HepG2 (cell line): ENCODE data around the gene WASHC3. TPM values are rescaled to one million over a fixed set of nuclear protein-coding genes. Genes with fewer than 3 reads are reported as not detected.

ENCODE experiments used
- CCDC6 ChIP-seq: sonication (generic); formaldehyde crosslinking; IDR thresholded peaks from 2 replicates; pipeline ENCODE4 v1.8.1; 2022; ENCODE audit warnings: mild to moderate bottlenecking, missing genetic modification reagents, moderate library complexity
- ISL2 ChIP-seq: sonication (generic); formaldehyde crosslinking; IDR thresholded peaks from 2 replicates; pipeline ENCODE4 v1.5.0; 2020; ENCODE audit warnings: missing genetic modification reagents
- PAF1 ChIP-seq: IDR thresholded peaks from 2 replicates; pipeline ENCODE4 v1.6.1; 2016; ENCODE audit warnings: missing genetic modification reagents, missing compliant biosample characterization
- PATZ1 ChIP-seq: sonication (generic); formaldehyde crosslinking; IDR thresholded peaks from 2 replicates; pipeline ENCODE4 v1.4.0; 2020; ENCODE audit warnings: missing genetic modification reagents
- PCBP2 ChIP-seq: fragments of 200-400 bp; formaldehyde crosslinking; optimal IDR thresholded peaks from 2 replicates; pipeline ENCODE3; 2018; ENCODE audit warnings: low read length, low read depth; ENCODE audit not compliant: poor library complexity, severe bottlenecking
- SNAPC5 ChIP-seq: sonication (generic); formaldehyde crosslinking; IDR thresholded peaks from 2 replicates; pipeline ENCODE4 v1.8.1; 2023; ENCODE audit warnings: mild to moderate bottlenecking, missing genetic modification reagents, borderline replicate concordance
- ZEB1 ChIP-seq: IDR thresholded peaks from 2 replicates; pipeline ENCODE4 v1.6.1; 2012; ENCODE audit warnings: mild to moderate bottlenecking, low read depth, inconsistent platforms; ENCODE audit not compliant: insufficient replicate concordance
- ZKSCAN1 ChIP-seq: fragments of 150-350 bp; IDR thresholded peaks from 2 replicates; pipeline ENCODE4 v1.6.1; 2014; ENCODE audit warnings: low read length
- ZNF12 ChIP-seq: sonication (generic); formaldehyde crosslinking; IDR thresholded peaks from 2 replicates; pipeline ENCODE4 v1.5.0; 2020; ENCODE audit warnings: missing genetic modification reagents
- ZNF18 ChIP-seq: sonication (generic); formaldehyde crosslinking; IDR thresholded peaks from 2 replicates; pipeline ENCODE4 v1.8.0; 2022; ENCODE audit warnings: mild to moderate bottlenecking, missing genetic modification reagents; ENCODE audit not compliant: insufficient replicate concordance
- ZNF446 ChIP-seq: sonication (generic); formaldehyde crosslinking; IDR thresholded peaks from 2 replicates; pipeline ENCODE4 v1.5.0; 2020; ENCODE audit warnings: mild to moderate bottlenecking, missing genetic modification reagents
- ZNF777 ChIP-seq: sonication (generic); formaldehyde crosslinking; IDR thresholded peaks from 2 replicates; pipeline ENCODE4 v1.4.0; 2020; ENCODE audit warnings: missing genetic modification reagents
- ZNF883 ChIP-seq: sonication (generic); formaldehyde crosslinking; IDR thresholded peaks from 2 replicates; pipeline ENCODE4 v1.5.1; 2020; ENCODE audit warnings: mild to moderate bottlenecking, missing genetic modification reagents; ENCODE audit errors: not compliant biosample characterization
- polyA plus RNA-seq, 8 experiments: library from polyadenylated mRNA; depleted of rRNA in 3 of 8; stranded (reverse) in 7 of 8; unstranded in 1 of 8; fragments of >200 nt; fragmentation: Illumina TruSeq in 4 of 8; extraction: Trizol in 4 of 8; gene quantifications; 2 replicates each; pipeline versions ENCODE4 v1.2.1 to v1.2.3, GENCODE V29; 2011 to 2016; ENCODE audit warnings: low read depth in 4 of 8, missing spikeins in 1 of 8, mixed read lengths in 1 of 8; ENCODE audit not compliant: insufficient read depth in 1 of 8
- total RNA-seq, 5 experiments: library from RNA; depleted of rRNA; stranded (reverse); fragments of >200 nt; fragmentation: Illumina TruSeq; extraction: Trizol; gene quantifications; 2 replicates each; pipeline ENCODE4 v1.2.3, GENCODE V29; 2016; ENCODE audit warnings: low read depth in 1 of 5
- TF ChIP-seq, protein P1 (sequence below): sonication (generic); formaldehyde crosslinking; IDR thresholded peaks from 2 replicates; pipeline ENCODE4 v1.8.1; 2023; ENCODE audit warnings: mild to moderate bottlenecking, inconsistent platforms, moderate library complexity, missing genetic modification reagents, borderline replicate concordance
- TF ChIP-seq, protein P2 (sequence below): sonication (generic); formaldehyde crosslinking; IDR thresholded peaks from 2 replicates; pipeline ENCODE4 v1.8.1; 2022; ENCODE audit warnings: low read depth, mild to moderate bottlenecking, missing genetic modification reagents
- TF ChIP-seq, protein P3 (sequence below): sonication (generic); formaldehyde crosslinking; conservative IDR thresholded peaks from 2 replicates; pipeline ENCODE4 v1.4.0; 2020; ENCODE audit warnings: missing genetic modification reagents
- TF ChIP-seq, protein P4 (sequence below): IDR thresholded peaks from 2 replicates; pipeline ENCODE4 v1.6.1; 2016; ENCODE audit warnings: low read depth, control low read depth
- TF ChIP-seq, protein P5 (sequence below): sonication (generic); formaldehyde crosslinking; IDR thresholded peaks from 2 replicates; pipeline ENCODE4 v1.4.0; 2020; ENCODE audit warnings: missing genetic modification reagents, mild to moderate bottlenecking, borderline replicate concordance

Gene WASHC3
- total and polyA plus RNA-seq, 2 of the 13 experiments (the other 11 are each of a cell fraction or from before 2014, with no cell fraction given), result 32.7 to 47.3 TPM

GRCh38 chr12:102059343-102059742, 2.4 kb downstream of the WASHC3 start (continued):
- TF ChIP-seq CCDC6 (CRISPR knock-in tag) (no peak), ZNF18 (CRISPR knock-in tag) (no peak), PATZ1 (CRISPR knock-in tag) (0 out of 2 replicates have a peak, but pooled peaks have one; percentile 14), ZNF777 (no peak), ZNF883 (CRISPR knock-in tag) (no peak), PAF1 (CRISPR knock-in tag) (no peak), PCBP2 (no peak), ZNF12 (0 out of 2 replicates have a peak, but pooled peaks have one; percentile 14), ZEB1 (no peak), ISL2 (CRISPR knock-in tag) (peak; percentile 96), ZNF446 (CRISPR knock-in tag) (no peak), ZKSCAN1 (no peak), SNAPC5 (no peak)
- TF ChIP-seq, protein P1, sequence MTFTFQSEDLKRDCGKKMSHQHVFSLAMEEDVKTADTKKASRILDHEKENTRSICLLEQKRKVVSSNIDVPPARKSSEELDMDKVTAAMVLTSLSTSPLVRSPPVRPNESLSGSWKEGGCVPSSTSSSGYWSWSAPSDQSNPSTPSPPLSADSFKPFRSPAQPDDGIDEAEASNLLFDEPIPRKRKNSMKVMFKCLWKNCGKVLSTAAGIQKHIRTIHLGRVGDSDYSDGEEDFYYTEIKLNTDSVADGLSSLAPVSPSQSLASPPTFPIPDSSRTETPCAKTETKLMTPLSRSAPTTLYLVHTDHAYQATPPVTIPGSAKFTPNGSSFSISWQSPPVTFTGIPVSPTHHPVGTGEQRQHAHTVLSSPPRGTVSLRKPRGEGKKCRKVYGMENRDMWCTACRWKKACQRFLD, result no peak
- TF ChIP-seq, protein P2, sequence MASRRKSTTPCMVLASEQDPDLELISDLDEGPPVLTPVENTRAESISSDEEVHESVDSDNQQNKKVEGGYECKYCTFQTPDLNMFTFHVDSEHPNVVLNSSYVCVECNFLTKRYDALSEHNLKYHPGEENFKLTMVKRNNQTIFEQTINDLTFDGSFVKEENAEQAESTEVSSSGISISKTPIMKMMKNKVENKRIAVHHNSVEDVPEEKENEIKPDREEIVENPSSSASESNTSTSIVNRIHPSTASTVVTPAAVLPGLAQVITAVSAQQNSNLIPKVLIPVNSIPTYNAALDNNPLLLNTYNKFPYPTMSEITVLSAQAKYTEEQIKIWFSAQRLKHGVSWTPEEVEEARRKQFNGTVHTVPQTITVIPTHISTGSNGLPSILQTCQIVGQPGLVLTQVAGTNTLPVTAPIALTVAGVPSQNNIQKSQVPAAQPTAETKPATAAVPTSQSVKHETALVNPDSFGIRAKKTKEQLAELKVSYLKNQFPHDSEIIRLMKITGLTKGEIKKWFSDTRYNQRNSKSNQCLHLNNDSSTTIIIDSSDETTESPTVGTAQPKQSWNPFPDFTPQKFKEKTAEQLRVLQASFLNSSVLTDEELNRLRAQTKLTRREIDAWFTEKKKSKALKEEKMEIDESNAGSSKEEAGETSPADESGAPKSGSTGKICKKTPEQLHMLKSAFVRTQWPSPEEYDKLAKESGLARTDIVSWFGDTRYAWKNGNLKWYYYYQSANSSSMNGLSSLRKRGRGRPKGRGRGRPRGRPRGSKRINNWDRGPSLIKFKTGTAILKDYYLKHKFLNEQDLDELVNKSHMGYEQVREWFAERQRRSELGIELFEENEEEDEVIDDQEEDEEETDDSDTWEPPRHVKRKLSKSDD (CRISPR knock-in tag), result no peak
- TF ChIP-seq, protein P3, sequence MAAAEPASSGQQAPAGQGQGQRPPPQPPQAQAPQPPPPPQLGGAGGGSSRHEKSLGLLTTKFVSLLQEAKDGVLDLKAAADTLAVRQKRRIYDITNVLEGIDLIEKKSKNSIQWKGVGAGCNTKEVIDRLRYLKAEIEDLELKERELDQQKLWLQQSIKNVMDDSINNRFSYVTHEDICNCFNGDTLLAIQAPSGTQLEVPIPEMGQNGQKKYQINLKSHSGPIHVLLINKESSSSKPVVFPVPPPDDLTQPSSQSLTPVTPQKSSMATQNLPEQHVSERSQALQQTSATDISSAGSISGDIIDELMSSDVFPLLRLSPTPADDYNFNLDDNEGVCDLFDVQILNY, result no peak
- TF ChIP-seq, protein P4, sequence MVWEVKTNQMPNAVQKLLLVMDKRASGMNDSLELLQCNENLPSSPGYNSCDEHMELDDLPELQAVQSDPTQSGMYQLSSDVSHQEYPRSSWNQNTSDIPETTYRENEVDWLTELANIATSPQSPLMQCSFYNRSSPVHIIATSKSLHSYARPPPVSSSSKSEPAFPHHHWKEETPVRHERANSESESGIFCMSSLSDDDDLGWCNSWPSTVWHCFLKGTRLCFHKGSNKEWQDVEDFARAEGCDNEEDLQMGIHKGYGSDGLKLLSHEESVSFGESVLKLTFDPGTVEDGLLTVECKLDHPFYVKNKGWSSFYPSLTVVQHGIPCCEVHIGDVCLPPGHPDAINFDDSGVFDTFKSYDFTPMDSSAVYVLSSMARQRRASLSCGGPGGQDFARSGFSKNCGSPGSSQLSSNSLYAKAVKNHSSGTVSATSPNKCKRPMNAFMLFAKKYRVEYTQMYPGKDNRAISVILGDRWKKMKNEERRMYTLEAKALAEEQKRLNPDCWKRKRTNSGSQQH, result no peak
- TF ChIP-seq, protein P5, sequence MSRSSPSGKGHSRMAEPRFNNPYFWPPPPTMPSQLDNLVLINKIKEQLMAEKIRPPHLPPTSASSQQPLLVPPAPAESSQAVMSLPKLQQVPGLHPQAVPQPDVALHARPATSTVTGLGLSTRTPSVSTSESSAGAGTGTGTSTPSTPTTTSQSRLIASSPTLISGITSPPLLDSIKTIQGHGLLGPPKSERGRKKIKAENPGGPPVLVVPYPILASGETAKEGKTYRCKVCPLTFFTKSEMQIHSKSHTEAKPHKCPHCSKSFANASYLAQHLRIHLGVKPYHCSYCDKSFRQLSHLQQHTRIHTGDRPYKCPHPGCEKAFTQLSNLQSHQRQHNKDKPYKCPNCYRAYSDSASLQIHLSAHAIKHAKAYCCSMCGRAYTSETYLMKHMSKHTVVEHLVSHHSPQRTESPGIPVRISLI (CRISPR knock-in tag), result no peak; the same call in 1 of the 2 replicates
